Astrocyte of the hippocampus (primary cell): ENCODE results near the gene ATP13A3.

Experiments used
- DNase-seq: peaks from one replicate; pipeline ENCODE4 v3.0.0; 2011; ENCODE audit warnings: low read depth, low spot score

The ATP13A3 gene

DNA sequence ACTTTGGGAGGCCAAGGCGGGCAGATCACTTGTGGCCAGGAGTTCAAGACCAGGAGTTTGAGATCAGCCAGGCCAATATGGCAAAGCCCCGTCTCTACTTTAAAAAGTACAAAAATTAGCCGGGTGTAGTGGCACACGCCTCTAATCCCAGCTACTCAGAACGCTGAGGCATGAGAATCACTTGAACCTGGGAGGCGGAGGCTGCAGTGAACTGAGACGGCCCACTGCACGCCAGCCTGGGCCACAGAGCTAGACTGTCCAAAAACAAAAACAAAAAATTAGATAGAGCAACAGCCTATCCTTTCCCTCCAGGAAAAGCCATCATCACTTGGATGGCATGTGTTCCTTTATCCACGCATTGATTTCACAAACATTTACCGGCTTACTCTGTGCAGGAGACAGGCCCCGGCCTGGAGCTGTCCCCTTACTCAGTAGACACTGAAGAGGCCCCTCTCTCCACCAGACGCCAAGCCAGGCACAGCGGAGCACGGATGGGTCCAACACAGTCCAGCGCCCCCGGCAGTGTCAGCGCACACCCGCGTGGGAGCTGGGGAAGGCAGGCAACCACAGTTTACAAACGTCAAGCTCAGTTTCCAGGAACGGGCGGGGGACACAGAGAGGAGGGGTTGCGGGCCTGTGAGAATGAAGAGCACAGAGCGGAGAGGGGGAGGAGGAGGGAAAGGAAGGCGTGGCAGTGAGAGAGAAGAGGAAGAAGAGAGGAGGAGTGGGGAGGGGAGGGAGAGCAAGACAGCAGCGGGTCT is 90.8 kb downstream of the ATP13A3 start:
- DNase-seq = peak; percentile 29

DNA sequence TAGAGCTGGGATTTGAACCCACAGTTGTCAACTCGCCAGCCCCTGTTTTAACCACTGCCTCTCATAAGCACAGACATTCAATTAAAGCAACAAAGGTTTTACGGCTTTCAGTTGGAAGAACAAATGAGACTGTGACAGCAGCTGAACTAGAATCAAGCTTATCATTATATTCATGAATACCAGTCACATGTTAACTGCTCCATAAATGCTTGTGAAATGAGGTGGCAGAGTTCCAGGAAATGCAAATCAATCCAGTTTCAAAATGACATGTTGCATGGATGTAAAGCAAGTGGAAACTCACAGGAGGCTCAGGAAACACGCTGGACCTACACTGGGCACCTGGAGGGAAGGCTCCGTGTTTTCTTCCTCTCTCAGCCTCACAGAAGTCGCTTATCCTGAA is 91.6 kb downstream of the ATP13A3 start:
- no peak for DNase-seq

DNA sequence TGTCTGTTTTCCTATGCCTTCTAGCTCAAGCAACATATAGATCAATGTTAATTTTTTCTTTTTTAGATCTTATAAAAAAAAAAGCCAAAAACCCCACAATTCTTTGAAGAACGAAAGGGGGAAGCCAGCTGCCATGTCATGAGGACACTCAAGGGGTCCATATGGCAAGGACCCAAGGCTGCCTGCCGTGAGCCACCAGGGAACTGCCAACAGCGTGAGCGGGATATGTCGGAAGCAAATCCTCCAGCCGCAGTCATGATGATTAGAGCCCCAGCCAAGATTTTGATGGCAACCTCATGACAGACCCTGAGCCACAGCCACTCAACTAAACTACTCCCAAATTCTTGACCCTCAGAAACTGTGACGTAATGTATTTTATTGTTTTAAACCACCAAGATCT is 94.2 kb downstream of the ATP13A3 start:
- DNase-seq = no peak

DNA sequence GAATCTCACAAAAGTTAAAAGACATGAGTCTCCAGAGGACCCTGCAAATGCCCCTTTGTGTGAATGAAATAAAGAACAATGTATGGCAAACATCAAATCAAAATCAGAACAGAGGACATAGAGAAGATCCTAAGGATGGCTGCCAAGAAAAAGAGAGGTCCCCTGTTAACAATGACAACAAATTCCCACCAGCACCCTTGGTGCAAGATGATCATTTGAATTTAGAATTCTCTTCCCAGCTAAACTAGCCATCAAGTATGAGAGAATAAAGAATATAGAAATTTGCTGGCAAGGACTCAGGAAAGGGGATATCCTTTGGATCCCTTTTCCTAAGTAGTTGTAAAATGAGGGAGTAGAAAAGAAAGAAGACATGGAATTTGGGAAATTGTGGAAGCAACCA is 96.0 kb downstream of the ATP13A3 start:
- DNase-seq = no peak

GRCh38 chr3:194389269-194389668 is 97.5 kb downstream of the ATP13A3 start:
- no peak for DNase-seq

DNA sequence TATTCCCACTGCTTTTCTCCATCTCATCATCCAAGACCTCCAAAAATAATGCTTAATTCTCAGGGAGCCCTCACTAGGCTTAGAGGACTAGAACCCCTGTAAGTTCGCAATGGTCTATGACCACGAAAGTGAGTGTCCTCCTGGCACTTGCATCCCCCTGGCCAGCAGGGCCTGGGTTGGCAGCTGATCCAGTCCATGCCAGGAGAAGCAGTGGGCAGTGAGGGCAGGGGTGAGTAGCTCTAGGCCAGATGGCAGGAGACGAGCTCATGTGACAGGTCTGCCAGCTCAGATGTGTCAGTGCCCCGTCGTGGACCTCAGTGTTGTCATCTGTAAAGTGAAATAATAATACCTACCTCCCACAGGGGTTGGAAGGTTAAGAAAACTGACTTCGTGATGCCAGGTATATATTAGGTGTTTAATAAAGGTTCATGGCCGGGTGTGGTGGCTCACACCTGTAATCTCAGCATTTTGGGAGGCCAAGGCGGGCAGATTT is 98.8 kb downstream of the ATP13A3 start:
- no peak for DNase-seq

GRCh38 chr3:194387276-194387675 is 99.5 kb downstream of the ATP13A3 start:
- DNase-seq = no peak

- DNase-seq = no peak
Measured at GRCh38 chr3:194386648-194387047, 100.2 kb downstream of the ATP13A3 start.

DNA sequence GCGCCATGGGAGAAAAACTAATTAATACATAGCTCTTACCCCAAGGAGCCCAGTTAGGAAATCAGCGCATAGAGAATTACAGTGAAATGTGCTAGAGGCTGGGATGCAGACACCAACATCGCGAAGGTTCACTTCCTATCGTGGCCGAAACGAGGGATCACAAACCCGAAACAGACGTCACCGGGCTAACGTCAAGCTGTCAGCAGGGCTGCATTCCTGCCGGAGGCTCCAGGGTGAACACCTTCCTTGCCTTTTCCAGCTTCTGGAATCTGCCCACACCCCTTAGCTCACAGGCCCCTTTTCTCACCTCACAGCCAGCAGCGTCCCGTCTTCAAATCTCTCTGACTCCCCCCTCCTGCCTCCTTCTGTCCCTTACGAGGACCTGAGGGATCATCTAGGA is 100.7 kb downstream of the ATP13A3 start:
- DNase-seq = no peak

DNA sequence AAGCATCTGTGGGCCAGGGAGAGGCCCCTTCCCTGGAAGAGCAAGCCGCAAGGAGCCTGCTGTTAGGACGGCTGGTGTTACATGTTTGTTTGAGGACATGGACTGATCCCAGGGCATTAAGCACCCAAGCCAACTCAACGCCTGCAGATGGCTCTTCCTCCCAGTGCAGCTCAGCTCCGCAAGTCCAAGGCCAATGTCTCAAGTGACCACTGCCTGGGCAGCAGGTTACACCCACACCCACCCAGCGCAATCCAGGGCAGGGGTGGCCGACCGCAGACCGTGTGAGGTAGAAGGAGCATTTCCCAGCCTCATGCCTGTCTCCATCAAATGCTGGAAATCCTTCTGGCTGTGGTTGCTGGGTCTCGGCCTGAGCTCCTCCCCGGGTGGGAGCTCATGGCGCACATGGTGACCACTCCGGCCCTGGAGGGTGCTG is 102.2 kb downstream of the ATP13A3 start:
- no peak for DNase-seq

DNA sequence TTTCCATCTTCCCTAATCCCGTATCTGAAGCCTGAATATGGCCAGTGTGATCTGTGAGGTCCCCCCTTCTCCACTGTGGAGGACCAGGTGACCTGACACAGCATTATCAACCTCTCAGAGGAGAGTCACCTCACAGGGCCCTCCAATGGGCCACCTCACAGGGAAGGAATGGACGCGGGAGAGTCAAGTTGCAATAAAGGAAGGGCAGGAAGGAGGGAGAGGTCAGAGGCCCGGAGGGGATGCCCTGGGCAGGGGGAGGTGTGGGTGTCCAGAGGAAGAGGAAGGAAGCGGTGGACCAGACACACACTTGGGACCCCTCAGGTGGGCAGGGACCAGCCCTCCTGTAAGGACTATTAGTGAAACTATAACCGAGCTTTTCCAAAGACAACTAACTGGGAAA is 102.6 kb downstream of the ATP13A3 start:
- no peak for DNase-seq

GRCh38 chr3:194383276-194383940 is 103.4 kb downstream of the ATP13A3 start:
- no peak for DNase-seq

GRCh38 chr3:194382892-194383223 is 103.9 kb downstream of the ATP13A3 start:
- DNase-seq = no peak

- DNase-seq = no peak
Measured at GRCh38 chr3:194382196-194382891, 104.5 kb downstream of the ATP13A3 start.

DNA sequence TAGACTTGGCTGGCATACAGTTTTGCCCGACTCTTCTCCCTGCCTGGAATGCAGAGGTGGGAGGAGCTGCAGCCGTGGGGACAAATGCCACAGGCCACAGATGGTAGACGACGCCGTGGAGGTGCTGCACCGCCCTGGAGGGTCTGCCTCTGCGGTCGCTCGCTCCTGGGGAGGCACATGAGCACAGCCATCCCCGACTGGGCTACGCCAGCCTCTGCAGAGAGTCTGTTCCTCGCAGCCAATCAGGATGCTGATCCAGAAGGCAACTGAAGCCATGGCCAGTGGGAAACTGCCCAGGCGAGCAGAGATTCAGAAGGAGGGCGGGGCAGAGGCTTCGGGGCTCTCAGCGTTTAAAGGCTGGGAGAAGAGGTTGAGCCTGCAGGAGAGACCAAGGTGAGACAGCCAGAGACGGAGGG is 105.3 kb downstream of the ATP13A3 start:
- no peak for DNase-seq

DNA sequence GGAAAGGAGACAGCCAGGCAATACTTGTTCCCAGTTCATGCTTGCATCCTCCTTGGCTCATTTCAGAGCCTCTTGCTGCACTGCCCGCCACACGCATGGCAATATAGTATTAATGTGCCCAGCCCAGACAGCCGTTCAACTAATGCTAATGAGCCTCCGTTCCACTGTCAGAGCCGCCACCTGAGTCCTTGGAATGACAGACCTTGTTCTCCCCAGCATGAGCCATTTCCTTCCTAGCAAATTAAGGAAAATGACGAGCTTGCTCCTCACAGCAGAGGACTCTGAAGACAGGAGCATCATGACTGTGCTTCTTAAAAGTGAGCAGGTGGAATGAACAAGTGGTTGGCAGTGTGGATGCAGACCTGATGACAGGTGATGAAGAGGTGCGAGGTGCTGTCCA is 106.5 kb downstream of the ATP13A3 start:
- no peak for DNase-seq

DNA sequence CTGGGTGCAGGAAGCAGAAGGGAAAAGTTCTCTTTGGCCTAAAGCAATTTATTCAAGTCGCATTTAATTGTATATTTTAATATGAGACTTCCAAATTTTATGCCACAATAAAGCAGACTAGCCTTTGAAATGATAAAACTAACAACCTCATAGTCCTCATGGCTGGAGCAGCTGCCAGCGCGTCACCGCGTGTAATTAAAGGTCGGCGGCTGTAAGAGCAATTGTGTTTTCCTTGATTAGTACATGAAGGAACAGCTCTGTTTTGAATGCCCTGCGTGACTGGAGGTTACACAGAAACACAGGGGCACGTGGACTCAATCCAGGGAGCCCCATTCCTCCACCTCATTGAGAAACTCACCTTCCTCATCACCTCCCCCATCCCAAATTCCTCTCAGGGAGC is 107.2 kb downstream of the ATP13A3 start:
- DNase-seq = no peak

- DNase-seq = no peak
Measured at GRCh38 chr3:194379231-194379630, 107.6 kb downstream of the ATP13A3 start.

- no peak for DNase-seq
Measured at GRCh38 chr3:194377708-194378107, 109.1 kb downstream of the ATP13A3 start.

DNA sequence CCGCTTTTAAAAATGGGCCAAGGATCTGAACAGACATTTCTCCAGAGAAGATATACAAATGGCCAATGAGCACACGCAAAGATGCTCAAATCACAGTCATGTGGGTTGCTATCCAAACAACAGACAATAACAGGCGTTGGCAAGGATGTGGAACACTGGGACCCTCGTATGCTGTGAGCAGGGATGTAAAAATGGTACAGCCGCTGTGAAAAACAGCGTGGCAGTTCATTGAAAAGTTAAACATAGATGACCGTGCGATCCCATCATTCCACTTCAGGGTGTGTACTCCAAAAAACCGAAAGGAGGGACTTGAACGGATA is 110.6 kb downstream of the ATP13A3 start:
- no peak for DNase-seq

- DNase-seq = no peak
Measured at GRCh38 chr3:194375473-194376240, 111.1 kb downstream of the ATP13A3 start.

GRCh38 chr3:194374935-194375334 is 111.9 kb downstream of the ATP13A3 start:
- no peak for DNase-seq
